PC-9 (cell line): ENCODE measurements around the gene C11orf21. TPM values are rescaled to one million over a fixed set of nuclear protein-coding genes. Genes with fewer than 3 reads are reported as not detected.

Experiments used
- BruUV-seq: library from RNA; stranded (reverse); fragments of 400-500 nt; replicated peaks from 2 replicates; lab custom pipeline; 2021; lab: Mats Ljungman, UMichigan
- CTCF ChIA-PET: fragments of 300-600 bp; sonication (Branson Sonifier 250); formaldehyde crosslinking; loops from one replicate; lab custom pipeline; 2022; ENCODE audit warnings: antibody characterized with exemption; lab: Charles Lee
- POLR2A ChIA-PET: fragments of 300-600 bp; sonication (Branson Sonifier 250); formaldehyde crosslinking; loops from one replicate; lab custom pipeline; 2022; ENCODE audit warnings: antibody characterized with exemption; ENCODE audit not compliant: unreplicated experiment; lab: Charles Lee
- DNase-seq, 2 experiments: peaks; one replicate each; pipeline versions ENCODE4 v3.0.0 to v3.0.0-alpha.2; 2015 to 2022; ENCODE audit warnings: mixed read lengths in 1 of 2
- H2AFZ ChIP-seq: fragments of 200-600 bp; sonication (generic); 2 replicates; pipeline ENCODE4 v1.8.1; 2017; ENCODE audit warnings: antibody characterized with exemption
- H3F3A ChIP-seq: fragments of 200-600 bp; sonication (generic); 2 replicates; pipeline ENCODE4 v1.8.1; 2017; ENCODE audit warnings: antibody characterized with exemption, mild to moderate bottlenecking, low read depth; ENCODE audit not compliant: insufficient read depth
- H3K27ac ChIP-seq: fragments of 200-600 bp; sonication (generic); 2 replicates; pipeline ENCODE4 v1.6.1; 2016; ENCODE audit warnings: mixed run types
- H3K27me3 ChIP-seq: fragments of 200-600 bp; sonication (generic); 2 replicates; pipeline ENCODE4 v1.6.1; 2016; ENCODE audit warnings: low read depth, mixed run types; ENCODE audit not compliant: insufficient read depth
- H3K36me3 ChIP-seq: fragments of 200-600 bp; sonication (generic); 2 replicates; pipeline ENCODE4 v1.6.1; 2016; ENCODE audit warnings: low read depth, mixed run types
- H3K4me1 ChIP-seq: fragments of 200-600 bp; sonication (generic); replicated peaks from 2 replicates; pipeline ENCODE4 v1.6.1; 2016; ENCODE audit warnings: mixed run types; ENCODE audit not compliant: insufficient read depth
- H3K4me2 ChIP-seq: fragments of 200-600 bp; sonication (generic); 2 replicates; pipeline ENCODE4 v1.6.1; 2017; ENCODE audit warnings: mixed run types
- H3K4me3 ChIP-seq: fragments of 200-600 bp; sonication (generic); 2 replicates; pipeline ENCODE4 v1.6.1; 2016; ENCODE audit warnings: mixed run types
- H3K79me2 ChIP-seq: fragments of 200-600 bp; sonication (generic); 2 replicates; pipeline ENCODE4 v1.6.1; 2017; ENCODE audit warnings: low read depth, mixed run types
- H3K9me2 ChIP-seq: fragments of 200-600 bp; sonication (generic); 2 replicates; pipeline ENCODE4 v1.8.1; 2017; ENCODE audit warnings: mild to moderate bottlenecking; ENCODE audit not compliant: insufficient read depth
- H3K9me3 ChIP-seq: fragments of 200-600 bp; sonication (generic); 2 replicates; pipeline ENCODE4 v1.8.1; 2016; ENCODE audit warnings: low read depth; ENCODE audit not compliant: insufficient read depth
- H4K20me1 ChIP-seq: fragments of 200-600 bp; sonication (generic); 2 replicates; pipeline ENCODE4 v1.8.1; 2017; ENCODE audit not compliant: insufficient read depth
- CTCF ChIP-seq: fragments of 200-600 bp; sonication (generic); conservative IDR thresholded peaks from 2 replicates; pipeline ENCODE4 v1.6.1; 2017; ENCODE audit warnings: mixed run types, antibody characterized with exemption, mild to moderate bottlenecking, moderate library complexity
- EZH2 ChIP-seq: fragments of 200-600 bp; sonication (generic); IDR thresholded peaks from 2 replicates; pipeline ENCODE4 v1.8.0; 2017; ENCODE audit warnings: antibody characterized with exemption, low read depth
- intact Hi-C: fragments of 100-400 bp; cut with micrococcal nuclease; formaldehyde crosslinking; loops from one replicate; pipeline ENCODE4 v1.10.0; 2022; ENCODE audit not compliant: unreplicated experiment
- total RNA-seq: library from RNA; stranded (reverse); gene quantifications from 2 replicates; pipeline ENCODE4 v1.2.3, GENCODE V29; 2021

C11orf21 gene
- total RNA-seq, 1 experiment from 2014 or later: not detected

- TF ChIP-seq CTCF (no peak), EZH2 (no peak)
- intact Hi-C loops: no loop called here
- POLR2A ChIA-PET: no interaction called here
- no peak overlapping the region for H3K4me3 ChIP-seq
- no TSS peak for BruUV-seq
- no peaks in the 10 kb centered on the region for H3K79me2 ChIP-seq
- H2AFZ ChIP-seq: no peak overlapping the region
- H3K4me2 ChIP-seq: no peak overlapping the region
- H3K4me1 ChIP-seq: no peaks in the 10 kb centered on the region; the same call in 1 of the 2 replicates
- CTCF ChIA-PET: no interaction called here
- no peaks in the 10 kb centered on the region for H3K9me3 ChIP-seq
- no peak overlapping the region for H3K27ac ChIP-seq
- H3K9me2 ChIP-seq: no peaks in the 10 kb centered on the region
- H3F3A ChIP-seq: no peaks in the 10 kb centered on the region
- H4K20me1 ChIP-seq: no peaks in the 10 kb centered on the region
- no peak for DNase-seq
- H3K27me3 ChIP-seq: no peaks in the 10 kb centered on the region
- H3K36me3 ChIP-seq: no peaks in the 10 kb centered on the region
Observed at GRCh38 chr11:2248242-2248641, 53.5 kb downstream of the C11orf21 start.

GRCh38 chr11:2247496-2247895 lies 54.2 kb downstream of the C11orf21 start:
- Histone ChIP-seq H2AFZ (no peak overlapping the region), H3K4me3 (no peak overlapping the region), H3K79me2 (no peaks in the 10 kb centered on the region), H4K20me1 (no peaks in the 10 kb centered on the region), H3K4me1 (no peaks in the 10 kb centered on the region; the same call in 1 of the 2 replicates), H3K4me2 (no peak overlapping the region), H3F3A (no peaks in the 10 kb centered on the region), H3K9me3 (no peaks in the 10 kb centered on the region), H3K27me3 (no peaks in the 10 kb centered on the region), H3K36me3 (no peaks in the 10 kb centered on the region), H3K27ac (no peak overlapping the region), H3K9me2 (no peaks in the 10 kb centered on the region)
- intact Hi-C loops: no loop called here
- POLR2A ChIA-PET: no interaction called here
- CTCF ChIA-PET: no interaction called here
- no peak for TF ChIP-seq EZH2
- no TSS peak for BruUV-seq
- no peak for DNase-seq

Other genes starting within 250 kb of the C11orf21 start
- gene IGF2, start 162.5 kb downstream of the C11orf21 start, total RNA-seq: 0.15 and 0.24 TPM in 2 replicates
- not detected in 2 replicates for gene INS, start 140.7 kb downstream of the C11orf21 start, total RNA-seq
- 2.2 and 2.5 TPM in 2 replicates for gene TH, start 130.1 kb downstream of the C11orf21 start, total RNA-seq
- gene ASCL2, start 31.3 kb downstream of the C11orf21 start, total RNA-seq: not detected in 2 replicates
- gene TSPAN32, start 95 bp upstream of the C11orf21 start, total RNA-seq: not detected in 2 replicates
- 180 and 231 TPM in 2 replicates for gene CD81, start 75.4 kb upstream of the C11orf21 start, total RNA-seq
- 35.6 and 49.3 TPM in 2 replicates for gene TSSC4, start 98.8 kb upstream of the C11orf21 start, total RNA-seq
- not detected in 2 replicates for gene TRPM5, start 142.6 kb upstream of the C11orf21 start, total RNA-seq
- 0.55 TPM in 1 of 2 replicates, not detected in the other for gene KCNQ1, start 143.1 kb upstream of the C11orf21 start, total RNA-seq